ENCODE measurements around the gene SMCHD1.

Gene SMCHD1

GRCh38 chr18:2776601-2777000 is 121.1 kb downstream of the SMCHD1 start:
- POLR2A ChIA-PET, result no interaction called here
- Histone ChIP-seq H3K27ac (ENCODE audit: insufficient read depth in 1 of 2, low read depth in 1 of 2, low read length in 2 of 2, poor library complexity in 1 of 2, severe bottlenecking in 2 of 2) (peak overlapping the region in 1 of 2 experiments; percentile 22), H3K36me3 (ENCODE audit: control insufficient read depth in 4 of 4, insufficient read depth in 4 of 4, low read length in 3 of 4) (peaks cover 8 to 77% (median 47%) of the 10 kb centered on the region in 4 experiments), H3K9me3 (ENCODE audit: control extremely low read depth in 1 of 5, control insufficient read depth in 4 of 5, insufficient read depth in 2 of 5, low read depth in 1 of 5, low read length in 4 of 5) (no peaks in the 10 kb centered on the region), H3K4me3 (ENCODE audit: control insufficient read depth in 1 of 7, extremely low read depth in 1 of 7, insufficient read depth in 4 of 7, low read depth in 2 of 7, low read length in 6 of 7) (no peak overlapping the region), H3K4me1 (ENCODE audit: control extremely low read depth in 1 of 4, control insufficient read depth in 4 of 4, insufficient read depth in 4 of 4, low read length in 3 of 4) (peaks cover 0 to 12% (median 4%) of the 10 kb centered on the region in 4 experiments), H3K27me3 (replicated peaks in 2 of 5; ENCODE audit: control insufficient read depth in 4 of 5, insufficient read depth in 5 of 5, low read length in 4 of 5) (no peaks in the 10 kb centered on the region)
- CTCF ChIA-PET, result interaction anchor here (1.5 kb wide), 1 partner anchor 131 kb away, joined by 3 read pairs; no protein-coding TSS in a partner anchor
- no CpG with 5 or more reads among the region's 3 CpGs for WGBS (ENCODE audit: insufficient coverage)
- DNase-seq, result peak; percentile 3 to 77 (median 66)

- DNase-seq, result no peak
- Histone ChIP-seq H3K36me3 (ENCODE audit: control insufficient read depth in 4 of 4, insufficient read depth in 4 of 4, low read length in 3 of 4) (peaks cover 6 to 77% (median 49%) of the 10 kb centered on the region in 4 experiments), H3K4me3 (ENCODE audit: control insufficient read depth in 1 of 7, extremely low read depth in 1 of 7, insufficient read depth in 4 of 7, low read depth in 2 of 7, low read length in 6 of 7) (no peak overlapping the region), H3K4me1 (ENCODE audit: control extremely low read depth in 1 of 4, control insufficient read depth in 4 of 4, insufficient read depth in 4 of 4, low read length in 3 of 4) (peaks cover 0 to 12% (median 4%) of the 10 kb centered on the region in 4 experiments), H3K9me3 (ENCODE audit: control extremely low read depth in 1 of 5, control insufficient read depth in 4 of 5, insufficient read depth in 2 of 5, low read depth in 1 of 5, low read length in 4 of 5) (no peaks in the 10 kb centered on the region), H3K27me3 (replicated peaks in 2 of 5; ENCODE audit: control insufficient read depth in 4 of 5, insufficient read depth in 5 of 5, low read length in 4 of 5) (no peaks in the 10 kb centered on the region), H3K27ac (ENCODE audit: insufficient read depth in 1 of 2, low read depth in 1 of 2, low read length in 2 of 2, poor library complexity in 1 of 2, severe bottlenecking in 2 of 2) (peak overlapping the region in 1 of 2 experiments; percentile 9)
- ChIA-PET CTCF (interaction anchor here (0.8 to 1.5 kb wide), 2 partner anchors 11 to 130 kb away, joined by 3 read pairs; no protein-coding TSS in a partner anchor), POLR2A (no interaction called here)
Observed at GRCh38 chr18:2777241-2777640, 121.7 kb downstream of the SMCHD1 start.

GRCh38 chr18:2780750-2781149 is 125.2 kb downstream of the SMCHD1 start:
- Histone ChIP-seq H3K27ac (ENCODE audit: insufficient read depth in 1 of 2, low read depth in 1 of 2, low read length in 2 of 2, poor library complexity in 1 of 2, severe bottlenecking in 2 of 2) (no peak overlapping the region), H3K4me1 (ENCODE audit: control extremely low read depth in 1 of 4, control insufficient read depth in 4 of 4, insufficient read depth in 4 of 4, low read length in 3 of 4) (peaks cover 0 to 12% (median 4%) of the 10 kb centered on the region in 4 experiments), H3K4me3 (ENCODE audit: control insufficient read depth in 1 of 7, extremely low read depth in 1 of 7, insufficient read depth in 4 of 7, low read depth in 2 of 7, low read length in 6 of 7) (no peak overlapping the region), H3K9me3 (ENCODE audit: control extremely low read depth in 1 of 5, control insufficient read depth in 4 of 5, insufficient read depth in 2 of 5, low read depth in 1 of 5, low read length in 4 of 5) (no peaks in the 10 kb centered on the region), H3K27me3 (replicated peaks in 2 of 5; ENCODE audit: control insufficient read depth in 4 of 5, insufficient read depth in 5 of 5, low read length in 4 of 5) (no peaks in the 10 kb centered on the region), H3K36me3 (ENCODE audit: control insufficient read depth in 4 of 4, insufficient read depth in 4 of 4, low read length in 3 of 4) (peaks cover 13 to 74% (median 38%) of the 10 kb centered on the region in 4 experiments)
- 83% methylated on average over 2 of the region's 3 CpGs for WGBS (ENCODE audit: insufficient coverage)
- ChIA-PET POLR2A (interaction anchor here (0.5 kb wide), 1 partner anchor 24 kb away, joined by 3 read pairs; no protein-coding TSS in a partner anchor), CTCF (interaction anchor here (0.8 to 2.2 kb wide), 7 partner anchors 8 to 133 kb away, joined by 3 to 5 read pairs (median 3); no protein-coding TSS in a partner anchor)
- DNase-seq, result no peak

- Histone ChIP-seq H3K4me3 (ENCODE audit: control insufficient read depth in 1 of 7, extremely low read depth in 1 of 7, insufficient read depth in 4 of 7, low read depth in 2 of 7, low read length in 6 of 7) (no peak overlapping the region), H3K36me3 (ENCODE audit: control insufficient read depth in 4 of 4, insufficient read depth in 4 of 4, low read length in 3 of 4) (peaks cover 22 to 60% (median 33%) of the 10 kb centered on the region in 4 experiments), H3K4me1 (ENCODE audit: control extremely low read depth in 1 of 4, control insufficient read depth in 4 of 4, insufficient read depth in 4 of 4, low read length in 3 of 4) (no peaks in the 10 kb centered on the region), H3K9me3 (ENCODE audit: control extremely low read depth in 1 of 5, control insufficient read depth in 4 of 5, insufficient read depth in 2 of 5, low read depth in 1 of 5, low read length in 4 of 5) (no peaks in the 10 kb centered on the region), H3K27ac (ENCODE audit: insufficient read depth in 1 of 2, low read depth in 1 of 2, low read length in 2 of 2, poor library complexity in 1 of 2, severe bottlenecking in 2 of 2) (no peak overlapping the region), H3K27me3 (replicated peaks in 2 of 5; ENCODE audit: control insufficient read depth in 4 of 5, insufficient read depth in 5 of 5, low read length in 4 of 5) (no peaks in the 10 kb centered on the region)
- CTCF ChIA-PET, result no interaction called here
- POLR2A ChIA-PET, result no interaction called here
- DNase-seq, result no peak
Observed at GRCh38 chr18:2787225-2787624, 131.7 kb downstream of the SMCHD1 start.

- H3K27ac ChIP-seq (ENCODE audit: insufficient read depth in 1 of 2, low read depth in 1 of 2, low read length in 2 of 2, poor library complexity in 1 of 2, severe bottlenecking in 2 of 2), result no peak overlapping the region
- H3K36me3 ChIP-seq (ENCODE audit: control insufficient read depth in 4 of 4, insufficient read depth in 4 of 4, low read length in 3 of 4), result peaks cover 15 to 47% (median 28%) of the 10 kb centered on the region in 4 experiments
- H3K9me3 ChIP-seq (ENCODE audit: control extremely low read depth in 1 of 5, control insufficient read depth in 4 of 5, insufficient read depth in 2 of 5, low read depth in 1 of 5, low read length in 4 of 5), result no peaks in the 10 kb centered on the region
- ChIA-PET POLR2A (no interaction called here), CTCF (interaction anchor here (1.5 kb wide), 1 partner anchor 12 kb away, joined by 3 read pairs; no protein-coding TSS in a partner anchor)
- no peak overlapping the region for H3K4me3 ChIP-seq (ENCODE audit: control insufficient read depth in 1 of 7, extremely low read depth in 1 of 7, insufficient read depth in 4 of 7, low read depth in 2 of 7, low read length in 6 of 7)
- DNase-seq, result no peak
- WGBS (ENCODE audit: insufficient coverage), result no CpG with 5 or more reads among the region's 2 CpGs
- no peaks in the 10 kb centered on the region for H3K4me1 ChIP-seq (ENCODE audit: control extremely low read depth in 1 of 4, control insufficient read depth in 4 of 4, insufficient read depth in 4 of 4, low read length in 3 of 4)
- no peaks in the 10 kb centered on the region for H3K27me3 ChIP-seq (replicated peaks in 2 of 5; ENCODE audit: control insufficient read depth in 4 of 5, insufficient read depth in 5 of 5, low read length in 4 of 5)
Observed at GRCh38 chr18:2792395-2792794, 136.9 kb downstream of the SMCHD1 start.

GRCh38 chr18:2794159-2794558 is 138.6 kb downstream of the SMCHD1 start:
- Histone ChIP-seq H3K27ac (ENCODE audit: insufficient read depth in 1 of 2, low read depth in 1 of 2, low read length in 2 of 2, poor library complexity in 1 of 2, severe bottlenecking in 2 of 2) (no peak overlapping the region), H3K36me3 (ENCODE audit: control insufficient read depth in 4 of 4, insufficient read depth in 4 of 4, low read length in 3 of 4) (peaks cover 11 to 43% (median 29%) of the 10 kb centered on the region in 4 experiments), H3K4me3 (ENCODE audit: control insufficient read depth in 1 of 7, extremely low read depth in 1 of 7, insufficient read depth in 4 of 7, low read depth in 2 of 7, low read length in 6 of 7) (no peak overlapping the region), H3K27me3 (replicated peaks in 2 of 5; ENCODE audit: control insufficient read depth in 4 of 5, insufficient read depth in 5 of 5, low read length in 4 of 5) (no peaks in the 10 kb centered on the region), H3K4me1 (ENCODE audit: control extremely low read depth in 1 of 4, control insufficient read depth in 4 of 4, insufficient read depth in 4 of 4, low read length in 3 of 4) (no peaks in the 10 kb centered on the region), H3K9me3 (ENCODE audit: control extremely low read depth in 1 of 5, control insufficient read depth in 4 of 5, insufficient read depth in 2 of 5, low read depth in 1 of 5, low read length in 4 of 5) (no peaks in the 10 kb centered on the region)
- WGBS (ENCODE audit: insufficient coverage), result 96% methylated on average over 8 of the region's 9 CpGs
- ChIA-PET CTCF (no interaction called here), POLR2A (no interaction called here)
- DNase-seq, result no peak

GRCh38 chr18:2797951-2798350 is 142.4 kb downstream of the SMCHD1 start:
- DNase-seq, result no peak
- Histone ChIP-seq H3K27me3 (replicated peaks in 2 of 5; ENCODE audit: control insufficient read depth in 4 of 5, insufficient read depth in 5 of 5, low read length in 4 of 5) (no peaks in the 10 kb centered on the region), H3K36me3 (ENCODE audit: control insufficient read depth in 4 of 4, insufficient read depth in 4 of 4, low read length in 3 of 4) (peaks cover 15 to 53% (median 33%) of the 10 kb centered on the region in 4 experiments), H3K4me1 (ENCODE audit: control extremely low read depth in 1 of 4, control insufficient read depth in 4 of 4, insufficient read depth in 4 of 4, low read length in 3 of 4) (no peaks in the 10 kb centered on the region), H3K9me3 (ENCODE audit: control extremely low read depth in 1 of 5, control insufficient read depth in 4 of 5, insufficient read depth in 2 of 5, low read depth in 1 of 5, low read length in 4 of 5) (no peaks in the 10 kb centered on the region), H3K27ac (ENCODE audit: insufficient read depth in 1 of 2, low read depth in 1 of 2, low read length in 2 of 2, poor library complexity in 1 of 2, severe bottlenecking in 2 of 2) (no peak overlapping the region), H3K4me3 (ENCODE audit: control insufficient read depth in 1 of 7, extremely low read depth in 1 of 7, insufficient read depth in 4 of 7, low read depth in 2 of 7, low read length in 6 of 7) (no peak overlapping the region)
- WGBS (ENCODE audit: insufficient coverage), result no CpG with 5 or more reads among the region's 1 CpG
- CTCF ChIA-PET, result no interaction called here
- POLR2A ChIA-PET, result no interaction called here
